HG03565 (cell line): ENCODE results near the gene RPL7A.
"Not testable (repeated sequence)": the region's sequence is repeated elsewhere in the genome, so short reads cannot be mapped to it uniquely, and the experiment has no call there.

Source experiments
- ATAC-seq: cut with Tn5 transposase; IDR thresholded peaks from one replicate; pipeline ENCODE4 v1.9.1; 2021; ENCODE audit warnings: mild to moderate bottlenecking, moderate library complexity; ENCODE audit not compliant: unreplicated experiment

RPL7A gene

DNA sequence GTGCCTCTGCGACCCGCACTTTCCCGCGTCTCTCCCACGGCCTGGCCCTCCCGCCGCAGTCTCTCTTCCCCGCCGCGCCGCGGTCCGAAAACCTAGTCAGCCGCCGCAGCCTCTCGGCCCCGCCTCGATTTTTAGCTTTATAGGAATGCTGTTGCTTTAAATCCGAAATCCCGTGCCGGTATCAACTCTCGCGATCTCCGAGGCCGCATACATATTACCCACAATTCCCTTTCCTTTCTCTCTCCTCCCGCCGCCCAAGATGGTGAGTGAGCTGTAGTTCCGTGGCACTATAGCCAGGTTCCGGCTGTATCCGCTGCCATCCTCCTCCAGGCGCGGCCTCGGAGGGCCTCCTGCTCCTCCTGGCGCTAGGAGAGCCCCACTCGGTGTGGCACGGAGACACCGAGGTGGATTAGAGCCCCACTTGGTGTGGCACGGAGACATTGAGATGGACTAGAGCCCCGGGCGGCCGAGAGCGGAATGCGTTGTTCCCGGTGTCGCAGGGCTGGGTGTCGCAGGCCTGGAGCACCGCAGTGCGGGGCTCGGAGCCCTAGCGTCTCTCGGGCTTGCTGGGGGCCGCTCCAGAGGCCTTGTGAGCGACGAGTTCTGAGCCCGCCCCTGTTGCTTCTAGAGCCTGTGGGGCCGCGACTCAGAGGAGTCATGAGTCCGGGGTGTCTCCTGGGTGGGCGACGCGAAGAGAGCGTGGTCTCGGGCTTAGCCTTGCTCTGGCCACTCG lies at the start of gene RPL7A, which contains the start of gene MED22:
Gene RPL7A, plus strand, starts transcription at position 234 of the 733 bp plus-strand sequence. Its CDS starts 26 bp downstream, at position 260.
Gene MED22, minus strand, starts transcription at position 147 of the 733 bp plus-strand sequence. CDS start 1,469 bp downstream, outside the sequence.
- ATAC-seq, result peak; percentile 62

- not testable (repeated sequence) for ATAC-seq
Measured at GRCh38 chr9:133299996-133300395, 48.0 kb upstream of the RPL7A start.

DNA sequence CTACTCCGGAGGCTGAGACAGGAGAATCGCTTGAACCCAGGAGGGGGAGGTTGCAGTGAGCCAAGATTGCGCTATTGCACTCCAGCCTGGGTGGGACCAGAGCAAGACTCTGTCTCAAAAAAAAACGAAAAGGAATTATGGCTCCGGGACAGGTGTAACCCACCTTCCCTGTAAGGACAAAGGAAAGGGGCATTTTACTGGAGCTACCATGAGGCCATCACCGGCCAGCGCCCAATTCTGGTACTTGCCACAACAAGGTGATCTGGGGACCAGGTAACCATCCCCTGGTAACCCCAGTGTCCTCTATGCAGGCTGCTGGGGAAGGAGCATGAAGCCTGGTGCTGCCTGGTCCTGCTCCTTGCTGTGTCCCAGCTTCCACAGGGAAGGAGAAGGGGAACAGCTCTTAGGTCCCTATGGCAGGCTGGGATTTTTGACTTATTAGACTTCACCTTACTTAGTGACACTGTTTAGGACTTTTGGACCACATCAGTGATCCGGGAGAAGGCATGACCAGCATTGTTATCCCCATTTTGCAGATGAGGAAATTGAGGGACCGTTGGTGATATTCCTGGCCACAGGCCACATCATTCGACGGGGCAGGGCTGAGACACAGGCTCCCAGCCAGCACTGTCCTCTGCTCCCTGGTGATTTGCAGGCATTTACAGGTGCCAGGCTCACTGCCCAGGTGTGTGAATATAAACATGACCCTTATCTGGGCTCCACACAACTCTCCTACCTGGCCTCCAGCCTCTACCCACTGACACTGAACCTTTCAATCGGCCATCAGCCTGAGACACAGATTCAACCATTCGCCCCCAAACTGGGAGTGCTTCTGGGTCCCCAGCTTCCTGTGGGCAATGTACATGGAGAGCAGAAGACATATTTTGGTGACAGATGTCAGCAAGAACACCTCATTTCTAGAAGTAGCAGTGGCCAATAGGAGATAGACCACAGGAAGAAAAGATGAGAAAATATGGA lies 46.5 kb upstream of the RPL7A start:
- no peak for ATAC-seq

DNA sequence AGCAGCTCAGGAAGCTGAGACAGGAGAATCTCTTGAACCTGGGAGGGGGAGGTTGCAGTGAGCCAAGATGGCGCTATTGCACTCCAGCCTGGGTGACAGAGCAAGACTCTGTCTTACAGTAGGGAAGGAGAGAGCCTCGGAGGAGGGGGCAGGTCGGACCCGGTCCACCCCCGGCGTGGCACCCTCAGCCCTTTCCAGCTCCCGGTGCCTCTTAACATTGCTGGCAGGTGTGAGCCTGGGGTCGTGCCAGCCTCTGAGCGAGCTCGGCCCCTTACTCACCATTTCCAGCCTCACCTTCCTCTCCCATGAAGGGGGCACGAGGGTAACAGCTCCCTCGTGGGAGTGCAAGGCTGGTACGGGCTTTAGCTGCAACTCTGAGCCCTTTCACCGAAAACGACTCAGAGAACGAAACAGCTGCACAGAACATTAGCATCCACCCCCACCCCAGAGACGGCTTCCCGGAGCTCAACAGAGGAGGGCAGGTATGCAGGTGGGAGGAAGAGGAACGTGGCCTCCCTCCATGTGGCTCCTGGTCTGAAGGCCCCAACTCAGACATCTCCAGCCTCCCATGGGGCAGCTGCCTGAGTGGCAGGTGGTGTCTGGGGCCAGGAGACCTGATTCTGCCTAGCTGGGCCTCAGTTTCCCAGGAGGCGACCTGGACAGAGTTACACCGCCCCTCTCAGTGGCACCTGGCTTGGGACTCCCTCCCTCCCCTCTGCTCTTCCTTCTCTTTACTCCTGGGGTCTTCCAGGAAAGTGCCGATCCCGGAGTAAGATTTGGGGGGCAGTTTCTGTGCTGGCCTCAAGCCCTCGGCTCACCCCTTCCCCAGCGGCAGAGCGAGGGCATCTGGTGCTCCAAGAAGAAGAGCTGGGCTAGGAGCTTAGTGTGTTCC lies 44.5 kb upstream of the RPL7A start:
- ATAC-seq, result no peak

DNA sequence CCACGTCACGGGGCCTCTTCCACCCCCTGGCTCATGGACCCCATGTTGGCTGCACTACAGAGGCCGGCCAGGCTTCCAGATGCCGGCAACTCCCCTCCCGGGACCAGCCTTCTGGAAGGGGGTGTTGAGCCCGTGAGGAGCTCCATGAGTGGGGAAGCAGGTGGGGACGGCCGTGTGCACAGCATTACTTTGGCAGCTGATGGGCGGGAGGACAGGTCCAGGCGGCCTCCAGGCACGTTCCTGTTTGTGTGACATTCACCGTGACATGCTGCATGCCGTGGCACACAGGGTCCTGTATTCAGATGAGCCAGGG lies 43.9 kb upstream of the RPL7A start:
- ATAC-seq, result no peak

- no peak for ATAC-seq
Measured at GRCh38 chr9:133304477-133305377, 43.3 kb upstream of the RPL7A start.

DNA sequence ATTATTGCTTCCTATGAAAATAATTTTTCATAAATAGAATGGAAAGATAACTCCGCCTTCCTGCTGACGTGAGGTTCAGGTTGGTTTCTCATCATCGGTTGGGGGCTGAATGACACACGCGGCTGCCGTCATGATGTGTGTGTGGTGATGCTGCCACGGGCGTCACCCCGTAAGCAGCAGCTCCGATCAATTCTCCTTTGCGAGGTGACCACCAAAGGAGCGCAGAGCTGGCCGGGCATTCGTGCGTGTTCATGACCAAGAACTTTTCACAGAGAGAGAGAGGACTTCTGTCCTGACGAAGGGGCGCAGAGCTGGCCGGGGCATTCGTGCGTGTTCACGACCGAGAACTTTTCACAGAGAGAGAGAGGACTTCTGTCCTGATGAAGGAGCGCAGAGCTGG lies 42.3 kb upstream of the RPL7A start:
- no peak for ATAC-seq

DNA sequence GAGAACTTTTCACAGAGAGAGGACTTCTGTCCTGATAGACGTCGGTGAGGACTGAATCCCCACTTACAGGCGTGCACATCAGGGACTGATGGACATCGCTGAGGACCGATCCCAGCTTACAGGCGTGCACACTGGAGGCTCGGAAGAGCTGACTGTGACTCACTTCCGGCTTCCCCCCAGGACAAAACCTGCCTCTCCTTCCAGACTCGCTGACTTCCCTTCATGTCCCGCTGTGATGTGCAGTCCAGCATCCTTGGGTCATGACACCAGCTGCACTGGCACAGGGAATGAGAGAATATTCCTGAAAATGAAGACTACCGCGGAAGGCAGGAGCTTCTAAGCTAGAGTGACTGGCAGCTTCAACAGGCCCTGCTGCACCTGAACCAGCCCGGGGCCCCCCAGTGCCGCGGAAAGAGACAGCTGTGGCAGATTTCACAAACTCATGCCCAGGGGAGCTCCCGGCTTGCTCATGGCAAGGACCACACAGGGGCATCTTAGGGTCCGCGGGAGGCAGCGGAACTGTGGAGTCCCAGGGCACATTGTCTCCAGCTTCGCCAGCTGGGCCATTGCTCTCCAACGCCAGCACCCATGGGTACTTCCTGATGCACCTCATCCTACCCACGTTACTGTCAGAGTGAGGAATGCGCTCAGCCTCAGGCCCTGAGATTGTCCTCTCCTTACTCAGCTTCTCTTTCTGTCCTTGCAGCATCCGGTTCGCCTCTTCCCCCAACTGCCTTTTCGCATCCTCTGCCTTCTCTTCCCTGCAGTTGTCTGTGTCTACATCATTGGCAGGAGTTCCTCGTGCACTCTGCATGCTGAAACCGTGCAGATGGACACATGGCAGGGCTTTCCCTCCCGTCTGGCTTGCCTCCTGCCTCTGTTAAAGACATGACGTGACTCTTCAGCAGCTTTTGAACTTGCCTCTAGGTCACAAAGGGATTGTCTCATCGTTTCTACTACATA lies 41.5 kb upstream of the RPL7A start:
- no peak for ATAC-seq

DNA sequence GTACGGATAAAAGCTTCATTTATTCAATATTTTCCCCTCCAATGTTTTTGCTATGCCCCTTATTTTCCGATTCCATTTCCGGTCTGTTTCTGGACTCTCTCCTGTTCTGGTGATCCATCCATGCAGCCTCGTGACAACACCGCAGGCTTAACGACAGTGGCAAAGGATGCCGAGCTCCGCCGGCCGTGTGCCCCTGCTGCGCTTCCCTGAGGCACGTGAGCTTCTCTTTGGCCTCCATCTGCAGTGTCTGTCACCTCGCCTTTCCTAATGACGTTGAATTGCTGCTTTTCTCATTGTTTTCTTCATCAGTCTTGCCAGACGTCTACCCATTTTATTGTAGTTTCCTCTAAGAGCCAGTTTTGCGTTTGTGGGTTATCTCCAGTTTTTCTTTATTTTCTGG lies 40.7 kb upstream of the RPL7A start:
- ATAC-seq, result no peak

DNA sequence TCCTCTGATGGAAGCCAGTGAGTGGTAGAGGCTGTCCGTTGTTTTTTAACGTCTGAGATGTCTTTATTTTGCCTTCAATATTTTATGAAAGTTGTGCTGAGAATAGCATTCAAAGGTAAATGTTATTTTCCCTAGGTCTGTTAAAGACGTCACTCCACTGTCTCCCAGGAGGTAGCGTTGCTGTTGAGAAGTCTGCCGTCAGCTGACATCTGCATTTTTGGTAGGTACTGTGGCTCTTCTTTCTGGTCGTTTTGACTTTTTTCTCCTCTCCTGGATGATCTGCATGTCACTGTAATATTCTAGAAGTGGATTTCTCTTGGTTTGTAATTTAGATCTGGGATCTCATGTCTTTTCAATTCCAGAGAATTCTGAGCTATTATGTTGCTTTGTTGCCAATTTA lies 38.4 kb upstream of the RPL7A start:
- ATAC-seq, result no peak

DNA sequence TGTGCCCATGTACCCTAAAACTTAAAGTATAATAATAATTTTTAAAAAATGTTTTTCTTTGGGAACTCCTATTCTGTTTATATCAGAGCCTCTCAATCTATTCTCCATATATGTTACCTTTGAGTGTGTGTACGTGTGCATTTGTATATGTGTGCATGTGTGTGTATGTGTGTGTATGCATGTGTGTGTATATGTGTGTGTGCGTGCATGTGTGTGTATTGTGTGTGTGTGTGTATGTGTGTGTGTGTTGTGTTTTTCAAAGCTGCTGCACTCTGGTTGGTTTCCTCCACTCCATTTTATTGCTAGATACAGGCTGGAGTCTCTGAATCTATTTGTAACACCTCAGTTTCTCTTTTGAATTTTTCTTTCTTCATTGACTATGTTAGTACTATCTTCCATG lies 32.0 kb upstream of the RPL7A start:
- no peak for ATAC-seq

- ATAC-seq, result not testable (repeated sequence)
Measured at GRCh38 chr9:133317551-133317950, 30.5 kb upstream of the RPL7A start.

DNA sequence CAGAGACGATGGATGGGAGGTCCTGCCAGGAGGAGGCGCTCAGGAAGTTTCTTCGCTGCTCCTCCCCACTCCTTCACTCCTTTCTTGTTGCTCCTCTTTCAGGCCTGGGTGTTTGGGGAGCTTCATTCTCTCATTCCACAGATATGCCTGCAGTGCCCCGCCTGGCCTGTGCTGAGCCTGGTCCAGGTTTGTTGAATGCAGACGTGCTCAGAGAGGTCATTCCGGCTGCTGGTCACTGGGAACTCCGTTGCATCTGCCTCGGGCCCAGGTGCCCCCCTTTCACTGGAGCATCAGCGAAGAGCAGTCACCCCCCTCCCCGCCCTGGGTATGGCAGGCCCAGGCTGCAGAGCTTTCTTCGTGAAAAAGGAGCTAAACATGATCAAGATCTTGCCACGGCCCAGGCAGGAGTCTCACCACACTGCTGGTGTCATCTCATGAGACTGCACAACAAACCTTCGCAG lies 27.6 kb upstream of the RPL7A start:
- ATAC-seq, result no peak

- ATAC-seq, result no peak
Measured at GRCh38 chr9:133321411-133321935, 26.5 kb upstream of the RPL7A start.

DNA sequence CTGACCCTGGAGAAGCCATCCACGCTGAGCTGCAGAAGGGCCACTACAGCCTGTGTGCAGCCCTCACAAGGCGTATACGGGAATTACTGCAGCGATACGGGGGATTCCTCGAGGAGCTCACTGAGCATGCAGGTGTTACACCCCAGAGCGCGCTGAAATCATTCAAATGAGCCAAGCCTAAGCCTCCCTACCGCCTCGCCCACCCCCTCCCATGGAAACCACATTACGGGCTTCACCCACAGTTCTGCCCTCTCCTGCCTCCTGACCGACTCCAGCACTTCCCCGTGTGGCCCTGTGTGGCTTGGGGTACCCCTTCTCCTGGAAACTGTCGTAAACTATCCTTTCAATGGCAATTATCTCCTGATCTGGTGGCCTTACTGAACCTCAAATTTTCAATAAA lies 25.3 kb upstream of the RPL7A start:
- ATAC-seq, result no peak

DNA sequence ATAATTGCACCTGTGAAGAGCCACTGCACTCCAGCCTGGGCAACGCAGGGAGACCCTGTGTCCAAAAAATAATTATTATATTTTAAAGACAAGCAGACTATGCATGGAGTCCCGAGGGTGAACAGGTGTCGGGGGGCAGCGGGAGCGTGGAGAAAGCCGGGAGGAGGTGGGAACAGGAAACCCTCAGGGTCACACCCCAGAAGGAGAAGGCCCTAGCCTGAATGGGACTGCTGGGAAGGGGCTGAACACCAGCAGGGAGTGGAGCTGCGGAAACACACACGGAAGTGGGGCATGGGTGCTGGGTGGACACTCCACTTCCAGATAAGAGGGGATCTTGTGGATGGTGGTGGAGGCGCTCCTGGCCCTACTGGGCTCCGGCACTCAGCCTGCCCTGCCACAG lies 24.8 kb upstream of the RPL7A start:
- no peak for ATAC-seq

DNA sequence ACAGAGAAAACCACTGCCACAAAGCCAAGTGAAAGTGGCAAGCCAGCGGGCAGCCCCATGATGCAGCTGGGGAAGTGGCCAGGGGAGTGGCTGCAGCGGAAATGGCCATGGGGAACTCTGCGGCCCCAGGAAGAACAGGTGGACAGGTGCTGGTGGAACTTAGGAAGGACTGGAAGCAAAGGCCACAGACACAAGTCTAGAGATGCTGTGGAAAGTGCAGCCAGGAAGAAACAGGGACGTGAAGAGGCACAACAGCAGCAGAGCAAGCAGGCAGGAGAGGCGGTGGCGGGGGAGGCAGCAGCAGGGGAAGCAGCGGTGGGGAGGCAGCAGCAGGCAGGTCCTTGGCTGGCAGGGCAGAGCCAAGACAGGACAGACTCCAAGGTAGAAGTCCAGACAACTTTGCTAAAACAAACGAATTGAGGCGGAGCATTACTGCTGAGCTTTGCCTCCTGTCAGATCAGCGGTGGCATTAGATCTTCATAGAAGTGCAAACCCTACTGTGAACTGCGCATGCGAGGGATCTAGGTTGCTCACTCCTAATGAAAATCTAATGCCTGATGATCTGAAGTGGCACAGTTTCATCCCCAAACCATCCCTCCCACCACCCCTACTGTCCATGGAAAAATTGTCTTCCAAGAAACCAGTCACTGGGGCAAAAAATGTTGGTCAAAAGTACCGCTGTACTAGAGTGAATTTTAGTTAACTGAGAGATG lies 23.9 kb upstream of the RPL7A start:
- ATAC-seq, result no peak

GRCh38 chr9:133327021-133327420 lies 21.0 kb upstream of the RPL7A start:
- ATAC-seq, result not testable (repeated sequence)
